ENCODE results near the gene FREM3. TPM values are rescaled to one million over a fixed set of nuclear protein-coding genes. Genes with fewer than 3 reads are reported as not detected.
"Not testable (repeated sequence)": the region's sequence is repeated elsewhere in the genome, so short reads cannot be mapped to it uniquely, and the experiment has no call there.

Gene FREM3
- total RNA-seq, 1 donor from 2014 or later: 0.56 TPM

DNA sequence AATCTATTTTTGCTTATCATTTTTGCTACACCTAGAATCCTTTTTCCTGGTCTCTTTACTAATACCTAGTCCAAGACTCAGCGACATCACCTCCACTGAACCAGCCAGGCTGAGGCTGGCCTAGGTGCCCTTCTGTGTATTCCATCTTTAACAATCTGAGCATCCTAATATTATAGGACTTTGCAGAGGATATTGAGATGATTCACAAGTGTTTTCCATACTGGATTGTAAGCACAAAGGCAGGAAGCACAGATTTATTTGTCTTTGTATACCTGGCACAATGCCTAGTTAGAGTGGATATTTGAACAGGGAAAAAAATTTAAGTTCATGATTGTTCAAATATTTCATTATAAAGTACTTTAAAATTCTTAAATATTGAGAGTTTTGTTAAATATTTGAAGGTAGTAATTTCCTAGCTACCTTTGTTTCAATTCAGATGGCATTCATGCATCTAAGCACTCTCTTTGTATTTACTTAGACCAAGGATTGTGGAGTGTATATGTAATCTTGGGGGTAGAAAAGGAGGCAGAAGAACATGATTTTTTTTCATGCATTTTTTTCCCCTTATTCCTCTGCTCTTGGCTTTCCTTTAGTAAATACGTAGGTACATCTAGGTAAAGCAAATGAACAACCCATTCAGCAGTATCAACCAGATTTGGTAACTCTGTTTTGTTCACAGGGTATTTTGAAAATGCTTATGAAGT is 168.5 kb downstream of the FREM3 start:
- H3K4me1 Mint-ChIP-seq (ENCODE audit: unreplicated experiment): peaks cover 5% of the 10 kb centered on the region
- peaks cover 33% of the 10 kb centered on the region for H3K36me3 Mint-ChIP-seq (ENCODE audit: low read depth, unreplicated experiment)
- TF ChIP-seq, protein P1, sequence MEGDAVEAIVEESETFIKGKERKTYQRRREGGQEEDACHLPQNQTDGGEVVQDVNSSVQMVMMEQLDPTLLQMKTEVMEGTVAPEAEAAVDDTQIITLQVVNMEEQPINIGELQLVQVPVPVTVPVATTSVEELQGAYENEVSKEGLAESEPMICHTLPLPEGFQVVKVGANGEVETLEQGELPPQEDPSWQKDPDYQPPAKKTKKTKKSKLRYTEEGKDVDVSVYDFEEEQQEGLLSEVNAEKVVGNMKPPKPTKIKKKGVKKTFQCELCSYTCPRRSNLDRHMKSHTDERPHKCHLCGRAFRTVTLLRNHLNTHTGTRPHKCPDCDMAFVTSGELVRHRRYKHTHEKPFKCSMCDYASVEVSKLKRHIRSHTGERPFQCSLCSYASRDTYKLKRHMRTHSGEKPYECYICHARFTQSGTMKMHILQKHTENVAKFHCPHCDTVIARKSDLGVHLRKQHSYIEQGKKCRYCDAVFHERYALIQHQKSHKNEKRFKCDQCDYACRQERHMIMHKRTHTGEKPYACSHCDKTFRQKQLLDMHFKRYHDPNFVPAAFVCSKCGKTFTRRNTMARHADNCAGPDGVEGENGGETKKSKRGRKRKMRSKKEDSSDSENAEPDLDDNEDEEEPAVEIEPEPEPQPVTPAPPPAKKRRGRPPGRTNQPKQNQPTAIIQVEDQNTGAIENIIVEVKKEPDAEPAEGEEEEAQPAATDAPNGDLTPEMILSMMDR (IDR thresholded peaks at IDR 0.05; ENCODE audit: unreplicated experiment): no peak
- H3K27ac Mint-ChIP-seq (ENCODE audit: unreplicated experiment): peak overlapping the region; percentile 39
- no peak for DNase-seq (ENCODE audit: low spot score)
- no peaks in the 10 kb centered on the region for H3K27me3 Mint-ChIP-seq (ENCODE audit: unreplicated experiment)
- H3K9me3 Mint-ChIP-seq (ENCODE audit: unreplicated experiment): no peaks in the 10 kb centered on the region
- no peak overlapping the region for H3K4me3 Mint-ChIP-seq (ENCODE audit: unreplicated experiment)

DNA sequence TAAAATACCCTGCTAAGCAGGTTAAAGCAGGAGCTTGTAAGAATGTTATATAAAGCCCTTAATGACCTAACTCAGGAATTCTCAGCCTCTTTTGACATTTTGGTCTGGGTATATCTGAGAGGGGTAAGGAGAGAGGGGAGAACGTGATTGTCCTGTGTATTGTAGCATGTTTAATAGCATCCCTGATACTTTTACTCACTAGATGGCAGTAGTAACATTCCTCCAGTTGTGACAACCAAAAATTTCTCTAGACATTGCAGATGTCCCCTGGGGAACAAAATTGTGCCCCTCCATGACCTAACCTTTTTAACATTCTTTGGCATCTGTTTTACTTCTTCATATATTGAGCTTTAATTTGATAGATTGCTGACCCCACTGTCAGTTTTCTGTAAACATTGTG is 169.1 kb downstream of the FREM3 start:
- Mint-ChIP-seq H3K27me3 (ENCODE audit: unreplicated experiment) (no peaks in the 10 kb centered on the region), H3K4me3 (ENCODE audit: unreplicated experiment) (no peak overlapping the region), H3K9me3 (ENCODE audit: unreplicated experiment) (no peaks in the 10 kb centered on the region), H3K36me3 (ENCODE audit: low read depth, unreplicated experiment) (peaks cover 33% of the 10 kb centered on the region), H3K27ac (ENCODE audit: unreplicated experiment) (peak overlapping the region; percentile 48), H3K4me1 (ENCODE audit: unreplicated experiment) (peaks cover 5% of the 10 kb centered on the region)
- TF ChIP-seq, protein P1 (IDR thresholded peaks at IDR 0.05; ENCODE audit: unreplicated experiment): no peak
- DNase-seq (ENCODE audit: low spot score): no peak

DNA sequence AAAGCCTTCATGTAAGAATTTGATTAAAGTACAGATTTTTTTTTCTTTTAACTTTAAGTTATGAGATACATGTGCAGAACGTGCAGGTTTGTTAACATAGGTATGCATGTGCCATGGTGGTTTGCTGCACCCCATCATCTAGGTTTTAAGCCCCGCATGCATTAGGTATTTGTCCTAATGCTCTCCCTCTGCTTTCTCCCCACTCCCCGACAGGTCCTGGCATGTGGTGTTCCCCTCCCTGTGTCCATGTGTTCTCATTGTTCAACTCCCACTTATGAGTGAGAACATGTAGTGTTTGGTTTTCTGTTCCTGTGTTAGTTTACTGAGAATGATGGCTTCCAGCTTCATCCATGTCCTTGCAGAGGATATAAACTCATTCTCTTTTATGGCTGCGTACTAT is 172.4 kb downstream of the FREM3 start:
- not testable (repeated sequence) for DNase-seq (ENCODE audit: low spot score)

More for the DNA sequence above, 172.4 kb downstream of the FREM3 start:
- Mint-ChIP-seq H3K4me3 (ENCODE audit: unreplicated experiment) (peak overlapping the region; percentile 47), H3K36me3 (ENCODE audit: low read depth, unreplicated experiment) (peaks cover 22% of the 10 kb centered on the region), H3K27ac (ENCODE audit: unreplicated experiment) (peak overlapping the region; percentile 68)
- H3K27me3 Mint-ChIP-seq (ENCODE audit: unreplicated experiment); H3K9me3 Mint-ChIP-seq (ENCODE audit: unreplicated experiment); H3K4me1 Mint-ChIP-seq (ENCODE audit: unreplicated experiment): not testable (repeated sequence)

Other genes starting within 250 kb of the FREM3 start
- 69.8 TPM for gene SMARCA5, start 187.0 kb downstream of the FREM3 start, total RNA-seq (ENCODE audit: unreplicated experiment)
- 0.41 TPM for gene GYPE, start 204.9 kb upstream of the FREM3 start, total RNA-seq (ENCODE audit: unreplicated experiment)